SK-N-SH (cell line): ENCODE data around the gene DNAH10.

Experiments
- EZH2phosphoT487 ChIP-seq: fragments of 200-600 bp; sonication (generic); IDR thresholded peaks from 2 replicates; pipeline ENCODE4 v1.6.1; 2017; ENCODE audit warnings: low read depth, mixed run types, mild to moderate bottlenecking, antibody characterized with exemption, moderate library complexity, borderline replicate concordance
- GABPA ChIP-seq: IDR thresholded peaks from 2 replicates; pipeline ENCODE4 v1.4.0; 2012; ENCODE audit warnings: low read depth, mild to moderate bottlenecking
- GATA2 ChIP-seq: sonication (generic); formaldehyde crosslinking; IDR thresholded peaks from 2 replicates; pipeline ENCODE4 v1.5.0; 2020; ENCODE audit warnings: mild to moderate bottlenecking, missing genetic modification reagents
- JUND ChIP-seq: IDR thresholded peaks from 2 replicates; pipeline ENCODE4 v1.4.0; 2012
- MAX ChIP-seq: IDR thresholded peaks from 2 replicates; pipeline ENCODE4 v1.4.0; 2012; ENCODE audit warnings: low read depth
- POLR2AphosphoS5 ChIP-seq: IDR thresholded peaks from 2 replicates; pipeline ENCODE4 v1.6.1; 2012; ENCODE audit warnings: low read depth, low read length
- RAD21 ChIP-seq: IDR thresholded peaks from 2 replicates; pipeline ENCODE4 v1.6.1; 2012; ENCODE audit warnings: mild to moderate bottlenecking, low read length
- RCOR1 ChIP-seq: fragments of 150-350 bp; IDR thresholded peaks from 2 replicates; pipeline ENCODE4 v1.6.1; 2017; ENCODE audit warnings: antibody characterized with exemption, low read length
- SIN3A ChIP-seq: IDR thresholded peaks from 2 replicates; pipeline ENCODE4 v1.6.1; 2012; ENCODE audit warnings: low read depth, mild to moderate bottlenecking, low read length, moderate library complexity, borderline replicate concordance
- TAF1 ChIP-seq: IDR thresholded peaks from 2 replicates; pipeline ENCODE4 v1.6.1; 2012; ENCODE audit warnings: low read depth, mild to moderate bottlenecking, low read length, moderate library complexity, borderline replicate concordance
- TF ChIP-seq, protein P1 (sequence below): fragments of 200-600 bp; sonication (generic); IDR thresholded peaks from 2 replicates; pipeline ENCODE4 v1.6.1; 2017; ENCODE audit warnings: antibody characterized with exemption, mild to moderate bottlenecking, moderate library complexity
- TF ChIP-seq, protein P2 (sequence below): IDR thresholded peaks from 2 replicates; pipeline ENCODE4 v1.4.0; 2012; ENCODE audit warnings: low read depth, borderline replicate concordance
- TF ChIP-seq, protein P3 (sequence below): fragments of 150-350 bp; IDR thresholded peaks from 2 replicates; pipeline ENCODE4 v1.6.1; 2016; ENCODE audit warnings: mild to moderate bottlenecking, low read depth, low read length

DNA sequence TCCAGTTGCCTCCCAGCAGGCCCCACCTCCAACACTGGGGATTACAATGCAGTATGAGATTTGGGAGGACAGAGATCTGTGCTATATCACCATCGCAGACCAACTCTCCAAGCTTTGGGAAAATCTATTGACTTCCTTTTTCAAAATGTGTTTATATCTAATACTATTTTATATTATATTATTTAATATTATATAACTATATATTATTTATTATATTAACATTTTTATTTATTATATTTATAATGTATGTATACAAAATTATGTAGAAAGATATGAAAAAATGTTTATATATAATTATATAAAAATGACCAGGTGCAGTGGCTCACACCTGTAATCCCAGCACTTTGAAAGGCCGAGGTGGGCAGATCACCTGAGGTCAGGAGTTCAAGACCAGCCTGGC lies 36.4 kb downstream of the DNAH10 start:
- TF ChIP-seq, protein P1, sequence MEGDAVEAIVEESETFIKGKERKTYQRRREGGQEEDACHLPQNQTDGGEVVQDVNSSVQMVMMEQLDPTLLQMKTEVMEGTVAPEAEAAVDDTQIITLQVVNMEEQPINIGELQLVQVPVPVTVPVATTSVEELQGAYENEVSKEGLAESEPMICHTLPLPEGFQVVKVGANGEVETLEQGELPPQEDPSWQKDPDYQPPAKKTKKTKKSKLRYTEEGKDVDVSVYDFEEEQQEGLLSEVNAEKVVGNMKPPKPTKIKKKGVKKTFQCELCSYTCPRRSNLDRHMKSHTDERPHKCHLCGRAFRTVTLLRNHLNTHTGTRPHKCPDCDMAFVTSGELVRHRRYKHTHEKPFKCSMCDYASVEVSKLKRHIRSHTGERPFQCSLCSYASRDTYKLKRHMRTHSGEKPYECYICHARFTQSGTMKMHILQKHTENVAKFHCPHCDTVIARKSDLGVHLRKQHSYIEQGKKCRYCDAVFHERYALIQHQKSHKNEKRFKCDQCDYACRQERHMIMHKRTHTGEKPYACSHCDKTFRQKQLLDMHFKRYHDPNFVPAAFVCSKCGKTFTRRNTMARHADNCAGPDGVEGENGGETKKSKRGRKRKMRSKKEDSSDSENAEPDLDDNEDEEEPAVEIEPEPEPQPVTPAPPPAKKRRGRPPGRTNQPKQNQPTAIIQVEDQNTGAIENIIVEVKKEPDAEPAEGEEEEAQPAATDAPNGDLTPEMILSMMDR = no peak
- TF ChIP-seq SIN3A (no peak), JUND (no peak), RCOR1 (no peak), GATA2 (CRISPR knock-in tag) (no peak), RAD21 (no peak), MAX (no peak), TAF1 (no peak), GABPA (no peak), POLR2AphosphoS5 (no peak), EZH2phosphoT487 (no peak)
- TF ChIP-seq, protein P2, sequence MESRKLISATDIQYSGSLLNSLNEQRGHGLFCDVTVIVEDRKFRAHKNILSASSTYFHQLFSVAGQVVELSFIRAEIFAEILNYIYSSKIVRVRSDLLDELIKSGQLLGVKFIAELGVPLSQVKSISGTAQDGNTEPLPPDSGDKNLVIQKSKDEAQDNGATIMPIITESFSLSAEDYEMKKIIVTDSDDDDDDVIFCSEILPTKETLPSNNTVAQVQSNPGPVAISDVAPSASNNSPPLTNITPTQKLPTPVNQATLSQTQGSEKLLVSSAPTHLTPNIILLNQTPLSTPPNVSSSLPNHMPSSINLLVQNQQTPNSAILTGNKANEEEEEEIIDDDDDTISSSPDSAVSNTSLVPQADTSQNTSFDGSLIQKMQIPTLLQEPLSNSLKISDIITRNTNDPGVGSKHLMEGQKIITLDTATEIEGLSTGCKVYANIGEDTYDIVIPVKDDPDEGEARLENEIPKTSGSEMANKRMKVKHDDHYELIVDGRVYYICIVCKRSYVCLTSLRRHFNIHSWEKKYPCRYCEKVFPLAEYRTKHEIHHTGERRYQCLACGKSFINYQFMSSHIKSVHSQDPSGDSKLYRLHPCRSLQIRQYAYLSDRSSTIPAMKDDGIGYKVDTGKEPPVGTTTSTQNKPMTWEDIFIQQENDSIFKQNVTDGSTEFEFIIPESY = no peak
- TF ChIP-seq, protein P3, sequence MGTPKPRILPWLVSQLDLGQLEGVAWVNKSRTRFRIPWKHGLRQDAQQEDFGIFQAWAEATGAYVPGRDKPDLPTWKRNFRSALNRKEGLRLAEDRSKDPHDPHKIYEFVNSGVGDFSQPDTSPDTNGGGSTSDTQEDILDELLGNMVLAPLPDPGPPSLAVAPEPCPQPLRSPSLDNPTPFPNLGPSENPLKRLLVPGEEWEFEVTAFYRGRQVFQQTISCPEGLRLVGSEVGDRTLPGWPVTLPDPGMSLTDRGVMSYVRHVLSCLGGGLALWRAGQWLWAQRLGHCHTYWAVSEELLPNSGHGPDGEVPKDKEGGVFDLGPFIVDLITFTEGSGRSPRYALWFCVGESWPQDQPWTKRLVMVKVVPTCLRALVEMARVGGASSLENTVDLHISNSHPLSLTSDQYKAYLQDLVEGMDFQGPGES = no peak
